Activated CD8-positive, alpha-beta T cell treated with anti-CD3 and anti-CD28 coated beads, Interleukin-2, amount 10 ng/mL, durations not matched to agents 7 days and 5 days (primary cell): Measurements from ENCODE around the gene WDR83. TPM values are rescaled to one million over a fixed set of nuclear protein-coding genes. Genes with fewer than 3 reads are reported as not detected.
"Not testable (repeated sequence)": the region's sequence is repeated elsewhere in the genome, so short reads cannot be mapped to it uniquely, and the experiment has no call there.

Source experiments
- ATAC-seq: fragments of 150-1000 bp; cut with Tn5 transposase; one replicate; pipeline ENCODE4 v1.10.0; 2021; ENCODE audit warnings: moderate library complexity
- CTCF ChIA-PET: fragments of 350-600 bp; sonication (Branson Sonifier 250); formaldehyde crosslinking; loops from one replicate; lab custom pipeline; 2021; ENCODE audit warnings: antibody characterized with exemption; lab: Charles Lee
- POLR2A ChIA-PET: fragments of 350-600 bp; sonication (Branson Sonifier 250); formaldehyde crosslinking; loops from one replicate; lab custom pipeline; 2021; ENCODE audit warnings: antibody characterized with exemption; lab: Charles Lee
- DNase-seq: peaks from one replicate; pipeline ENCODE4 v3.0.0-alpha.2; 2020
- H3K27ac Mint-ChIP-seq: one replicate; pipeline ENCODE4 v1.8.0; 2021; ENCODE audit warnings: mild to moderate bottlenecking, mixed read lengths
- H3K27me3 Mint-ChIP-seq: one replicate; pipeline ENCODE4 v1.8.0; 2021; ENCODE audit warnings: low read depth, mixed read lengths
- H3K36me3 Mint-ChIP-seq: one replicate; pipeline ENCODE4 v1.8.0; 2021; ENCODE audit warnings: low read depth, mixed read lengths
- H3K4me1 Mint-ChIP-seq: one replicate; pipeline ENCODE4 v1.8.0; 2021; ENCODE audit warnings: low read depth, mixed read lengths
- H3K4me3 Mint-ChIP-seq: one replicate; pipeline ENCODE4 v1.8.0; 2021; ENCODE audit warnings: mild to moderate bottlenecking, mixed read lengths
- H3K9me3 Mint-ChIP-seq: one replicate; pipeline ENCODE4 v1.8.0; 2022; ENCODE audit warnings: mixed read lengths; ENCODE audit not compliant: insufficient read depth
- total RNA-seq, 2 experiments: library from RNA; stranded (reverse); gene quantifications; one replicate each; pipeline ENCODE4 v1.2.3, GENCODE V29; 2021

The WDR83 gene
- total RNA-seq, 2 experiments from 2014 or later = 16.4 to 19.4 TPM

- ATAC-seq (no peak), DNase-seq (no peak)
- Mint-ChIP-seq H3K36me3 (peaks cover 54% of the 10 kb centered on the region), H3K27ac (no peak overlapping the region), H3K4me3 (no peak overlapping the region), H3K27me3 (no peaks in the 10 kb centered on the region), H3K4me1 (peaks cover 4% of the 10 kb centered on the region), H3K9me3 (no peaks in the 10 kb centered on the region)
- POLR2A ChIA-PET = no interaction called here
- CTCF ChIA-PET = no interaction called here
These were observed 35.1 kb downstream of the WDR83 start for GRCh38 chr19:12701596-12702282.

DNA sequence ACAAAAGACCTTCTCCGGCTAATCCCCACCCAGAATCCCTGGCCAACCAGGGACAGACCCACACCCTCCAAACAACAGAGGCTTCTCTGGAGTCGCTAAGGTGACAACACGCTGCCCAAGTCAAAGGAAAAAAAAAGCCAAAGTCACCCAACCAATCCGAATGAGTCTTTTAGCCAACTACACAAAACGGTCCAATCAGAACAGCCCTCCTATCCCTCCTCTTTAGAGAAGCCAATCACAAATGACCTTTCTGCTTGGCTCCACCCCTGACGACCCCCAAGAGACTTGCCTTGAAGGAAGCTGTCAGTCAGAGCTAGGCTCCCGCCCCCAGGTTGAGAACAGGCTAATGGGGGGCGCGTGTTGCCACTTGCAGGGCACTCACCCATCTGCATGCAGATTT lies 36.4 kb downstream of the WDR83 start:
- ChIA-PET CTCF (no interaction called here), POLR2A (no interaction called here)
- Mint-ChIP-seq H3K36me3 (peaks cover 58% of the 10 kb centered on the region), H3K4me1 (peaks cover 2% of the 10 kb centered on the region), H3K4me3 (no peak overlapping the region), H3K9me3 (no peaks in the 10 kb centered on the region), H3K27ac (no peak overlapping the region), H3K27me3 (no peaks in the 10 kb centered on the region)
- DNase-seq = peak; percentile 49
- peak; percentile 54 for ATAC-seq

GRCh38 chr19:12705169-12705568 lies 38.6 kb downstream of the WDR83 start:
- no peaks in the 10 kb centered on the region for H3K4me1 Mint-ChIP-seq
- no peak overlapping the region for H3K27ac Mint-ChIP-seq
- ATAC-seq = no peak
- peaks cover 58% of the 10 kb centered on the region for H3K36me3 Mint-ChIP-seq
- no peak for DNase-seq
- POLR2A ChIA-PET = no interaction called here
- H3K27me3 Mint-ChIP-seq = no peaks in the 10 kb centered on the region
- H3K9me3 Mint-ChIP-seq = no peaks in the 10 kb centered on the region
- H3K4me3 Mint-ChIP-seq = no peak overlapping the region
- CTCF ChIA-PET = no interaction called here

DNA sequence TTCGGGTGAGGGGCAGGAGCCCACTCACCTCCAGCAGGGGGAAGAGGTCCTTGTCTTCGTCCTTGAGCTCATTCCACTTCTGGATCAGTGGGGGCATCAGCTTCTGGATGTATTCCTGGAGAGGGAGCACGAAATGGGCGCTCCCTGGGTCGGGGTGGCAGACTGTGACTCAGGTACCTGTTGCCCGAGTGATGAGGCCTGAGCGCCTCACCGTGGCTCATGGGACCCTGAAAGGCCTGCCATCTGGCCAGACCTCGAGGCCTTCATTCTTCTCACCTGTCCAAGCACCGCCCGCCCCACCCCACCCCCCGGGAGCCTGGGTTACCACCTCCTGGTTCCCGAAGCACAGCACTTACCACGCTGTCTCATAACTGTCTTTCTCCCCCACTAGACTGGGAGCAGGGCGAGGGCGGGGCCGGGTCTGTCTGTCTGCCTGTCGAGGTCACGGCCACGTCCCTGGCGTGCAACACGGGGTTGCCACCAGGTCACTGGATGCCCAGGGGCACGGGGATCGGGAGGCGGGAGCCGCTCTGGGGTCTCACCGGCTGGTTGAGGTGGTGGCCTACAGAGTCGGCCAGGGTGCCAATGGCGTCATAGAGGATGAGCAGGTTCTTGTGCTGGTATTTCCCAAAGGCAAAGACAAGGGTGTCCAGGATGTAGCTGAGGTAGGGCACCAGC lies 39.2 kb downstream of the WDR83 start:
- Mint-ChIP-seq H3K4me3 (no peak overlapping the region), H3K36me3 (peaks cover 61% of the 10 kb centered on the region), H3K27me3 (no peaks in the 10 kb centered on the region), H3K9me3 (no peaks in the 10 kb centered on the region), H3K4me1 (no peaks in the 10 kb centered on the region), H3K27ac (no peak overlapping the region)
- ChIA-PET CTCF (no interaction called here), POLR2A (no interaction called here)
- DNase-seq (no peak), ATAC-seq (no peak)

GRCh38 chr19:12706332-12706718 lies 39.7 kb downstream of the WDR83 start:
- Mint-ChIP-seq H3K4me1 (no peaks in the 10 kb centered on the region), H3K4me3 (no peak overlapping the region), H3K9me3 (no peaks in the 10 kb centered on the region), H3K27me3 (no peaks in the 10 kb centered on the region), H3K27ac (no peak overlapping the region), H3K36me3 (peaks cover 60% of the 10 kb centered on the region)
- no peak for DNase-seq
- ATAC-seq = no peak
- ChIA-PET POLR2A (no interaction called here), CTCF (no interaction called here)

- DNase-seq = no peak
- ChIA-PET CTCF (interaction anchor here (1.2 to 2.3 kb wide), 5 partner anchors 9 to 139 kb away, joined by 3 to 5 read pairs (median 3); no protein-coding TSS in a partner anchor), POLR2A (interaction anchor here (0.6 kb wide), 1 partner anchor 14 kb away, joined by 3 read pairs; no protein-coding TSS in a partner anchor)
- no peak for ATAC-seq
- Mint-ChIP-seq H3K4me3 (no peak overlapping the region), H3K4me1 (no peaks in the 10 kb centered on the region), H3K27ac (no peak overlapping the region), H3K9me3 (no peaks in the 10 kb centered on the region), H3K36me3 (peaks cover 56% of the 10 kb centered on the region), H3K27me3 (no peaks in the 10 kb centered on the region)
These were observed 42.0 kb downstream of the WDR83 start for GRCh38 chr19:12708641-12709040.

- H3K27me3 Mint-ChIP-seq = no peaks in the 10 kb centered on the region
- POLR2A ChIA-PET = interaction anchor here (0.6 kb wide), 1 partner anchor 24 kb away, joined by 3 read pairs; no protein-coding TSS in a partner anchor
- DNase-seq (no peak), ATAC-seq (no peak)
- CTCF ChIA-PET = interaction anchor here (0.6 to 1.9 kb wide), 2 partner anchors 47 to 1957 kb away, joined by 3 to 5 read pairs; no protein-coding TSS in a partner anchor
- H3K36me3 Mint-ChIP-seq = peaks cover 55% of the 10 kb centered on the region
- H3K27ac Mint-ChIP-seq = no peak overlapping the region
- no peaks in the 10 kb centered on the region for H3K9me3 Mint-ChIP-seq
- H3K4me1 Mint-ChIP-seq = no peaks in the 10 kb centered on the region
- H3K4me3 Mint-ChIP-seq = no peak overlapping the region
These were observed 44.6 kb downstream of the WDR83 start for GRCh38 chr19:12711187-12711586.

DNA sequence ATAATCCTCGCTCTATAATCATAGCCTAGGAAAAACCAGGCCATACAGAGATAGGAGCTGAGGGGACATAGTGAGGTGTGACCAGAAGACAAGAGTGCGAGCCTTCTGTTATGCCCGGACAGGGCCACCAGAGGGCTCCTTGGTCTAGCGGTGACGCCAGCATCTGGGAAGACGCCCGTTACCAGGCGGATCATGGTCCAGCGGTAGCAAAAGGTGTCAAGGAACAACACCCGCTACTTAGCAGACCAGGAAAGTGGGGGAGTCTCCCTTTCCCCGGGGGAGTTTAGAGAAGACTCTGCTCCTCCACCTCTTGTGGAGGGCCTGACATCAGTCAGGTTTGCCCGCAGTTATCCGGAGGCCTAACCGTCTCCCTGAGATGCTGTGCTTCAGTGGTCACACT lies 45.5 kb downstream of the WDR83 start:
- H3K4me3 Mint-ChIP-seq, H3K27ac Mint-ChIP-seq, H3K27me3 Mint-ChIP-seq, DNase-seq, H3K4me1 Mint-ChIP-seq, ATAC-seq, POLR2A ChIA-PET, H3K9me3 Mint-ChIP-seq: not testable (repeated sequence)
- peaks cover 53% of the 10 kb centered on the region for H3K36me3 Mint-ChIP-seq
- CTCF ChIA-PET = interaction anchor here (6.6 kb wide), 1 partner anchor 48 kb away, joined by 81 read pairs; no protein-coding TSS in a partner anchor

GRCh38 chr19:12713304-12713703 lies 46.7 kb downstream of the WDR83 start:
- H3K4me3 Mint-ChIP-seq, H3K9me3 Mint-ChIP-seq, DNase-seq, POLR2A ChIA-PET, H3K27ac Mint-ChIP-seq, H3K27me3 Mint-ChIP-seq, H3K4me1 Mint-ChIP-seq, ATAC-seq: not testable (repeated sequence)
- CTCF ChIA-PET = interaction anchor here (6.6 kb wide), 1 partner anchor 46 kb away, joined by 81 read pairs; no protein-coding TSS in a partner anchor
- H3K36me3 Mint-ChIP-seq = peaks cover 50% of the 10 kb centered on the region

- no peaks in the 10 kb centered on the region for H3K9me3 Mint-ChIP-seq
- no peak for DNase-seq
- ATAC-seq = no peak
- peaks cover 11% of the 10 kb centered on the region for H3K4me1 Mint-ChIP-seq
- no peak overlapping the region for H3K27ac Mint-ChIP-seq
- CTCF ChIA-PET = interaction anchor here (1.0 to 6.6 kb wide), 3 partner anchors 45 to 133 kb away, joined by 3 to 81 read pairs (median 3); no protein-coding TSS in a partner anchor
- H3K4me3 Mint-ChIP-seq = no peak overlapping the region
- H3K27me3 Mint-ChIP-seq = no peaks in the 10 kb centered on the region
- POLR2A ChIA-PET = no interaction called here
- H3K36me3 Mint-ChIP-seq = peaks cover 55% of the 10 kb centered on the region
These were observed 48.5 kb downstream of the WDR83 start for GRCh38 chr19:12715102-12715501.

DNA sequence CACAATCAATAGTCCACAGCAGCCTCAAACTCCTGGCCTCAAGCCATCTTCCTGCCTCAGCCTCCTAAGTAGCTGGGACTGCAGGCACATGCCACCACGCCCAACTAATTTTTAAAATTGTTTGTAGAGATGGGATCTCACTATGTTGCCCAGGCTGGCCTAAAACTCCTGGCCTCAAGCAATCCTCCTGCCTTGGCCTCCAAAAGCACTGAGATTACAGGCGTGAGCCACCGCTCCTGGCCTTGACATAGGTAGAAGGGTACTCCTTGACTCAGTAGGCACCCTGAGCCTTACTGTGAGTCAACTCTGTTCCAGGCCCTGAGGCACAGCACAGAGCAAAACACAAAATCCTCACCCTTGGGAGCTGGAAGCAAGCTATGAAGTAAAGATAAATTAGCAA lies 49.3 kb downstream of the WDR83 start:
- CTCF ChIA-PET = interaction anchor here (1.3 to 6.6 kb wide), 4 partner anchors 19 to 50 kb away, joined by 4 to 81 read pairs (median 6); partner anchors contain the start of gene FBXW9
- POLR2A ChIA-PET = interaction anchor here (0.6 kb wide), 1 partner anchor 131 kb away, joined by 3 read pairs; no protein-coding TSS in a partner anchor
- Mint-ChIP-seq H3K9me3 (no peaks in the 10 kb centered on the region), H3K4me3 (no peak overlapping the region), H3K36me3 (peaks cover 52% of the 10 kb centered on the region), H3K4me1 (peaks cover 17% of the 10 kb centered on the region), H3K27me3 (no peaks in the 10 kb centered on the region), H3K27ac (peak overlapping the region; percentile 16)
- DNase-seq (no peak), ATAC-seq (no peak)
